ENCODE measurements around the gene AZU1.
"Not testable (repeated sequence)": the region's sequence is repeated elsewhere in the genome, so short reads cannot be mapped to it uniquely, and the experiment has no call there.

AZU1 gene

GRCh38 chr19:810883-811489 is 16.7 kb upstream of the AZU1 start:
- DNase-seq = no peak

GRCh38 chr19:811506-812048 is 16.1 kb upstream of the AZU1 start:
- no peak for DNase-seq

DNA sequence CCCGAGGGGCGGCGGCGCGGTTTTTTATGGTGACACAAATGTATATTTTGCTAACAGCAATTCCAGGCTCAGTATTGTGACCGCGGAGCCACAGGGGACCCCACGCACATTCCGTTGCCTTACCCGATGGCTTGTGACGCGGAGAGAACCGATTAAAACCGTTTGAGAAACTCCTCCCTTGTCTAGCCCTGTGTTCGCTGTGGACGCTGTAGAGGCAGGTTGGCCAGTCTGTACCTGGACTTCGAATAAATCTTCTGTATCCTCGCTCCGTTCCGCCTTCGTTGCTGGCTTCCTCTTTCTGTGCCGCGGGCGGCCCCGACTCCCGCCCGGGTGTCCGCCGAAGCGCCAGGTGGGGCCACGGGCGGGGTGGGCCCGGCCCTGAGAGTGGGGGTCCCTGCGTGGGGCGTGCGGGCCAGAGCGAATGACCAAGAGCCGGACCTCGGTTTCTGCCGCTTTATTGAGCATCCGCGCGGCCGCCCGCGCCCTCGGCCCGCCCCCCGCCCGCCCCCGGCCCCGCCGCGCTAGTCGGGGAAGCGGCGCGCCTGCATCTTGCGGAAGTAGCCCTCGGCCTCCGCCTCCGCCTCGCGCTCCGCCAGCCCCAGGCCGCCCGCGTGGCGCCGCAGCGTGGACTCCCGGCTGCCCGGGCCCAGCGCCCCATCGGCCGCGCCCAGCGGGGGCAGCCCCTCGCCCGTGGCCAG is 15.4 kb upstream of the AZU1 start:
- DNase-seq = peak in 1 of 3 experiments; percentile 39

- no peak for DNase-seq
Measured at GRCh38 chr19:812747-813218, 14.9 kb upstream of the AZU1 start.

GRCh38 chr19:813219-814151 is 14.2 kb upstream of the AZU1 start:
- no peak for DNase-seq

- no peak for DNase-seq
Measured at GRCh38 chr19:814152-815078, 13.2 kb upstream of the AZU1 start.

GRCh38 chr19:815079-815774 is 12.4 kb upstream of the AZU1 start:
- DNase-seq = no peak

DNA sequence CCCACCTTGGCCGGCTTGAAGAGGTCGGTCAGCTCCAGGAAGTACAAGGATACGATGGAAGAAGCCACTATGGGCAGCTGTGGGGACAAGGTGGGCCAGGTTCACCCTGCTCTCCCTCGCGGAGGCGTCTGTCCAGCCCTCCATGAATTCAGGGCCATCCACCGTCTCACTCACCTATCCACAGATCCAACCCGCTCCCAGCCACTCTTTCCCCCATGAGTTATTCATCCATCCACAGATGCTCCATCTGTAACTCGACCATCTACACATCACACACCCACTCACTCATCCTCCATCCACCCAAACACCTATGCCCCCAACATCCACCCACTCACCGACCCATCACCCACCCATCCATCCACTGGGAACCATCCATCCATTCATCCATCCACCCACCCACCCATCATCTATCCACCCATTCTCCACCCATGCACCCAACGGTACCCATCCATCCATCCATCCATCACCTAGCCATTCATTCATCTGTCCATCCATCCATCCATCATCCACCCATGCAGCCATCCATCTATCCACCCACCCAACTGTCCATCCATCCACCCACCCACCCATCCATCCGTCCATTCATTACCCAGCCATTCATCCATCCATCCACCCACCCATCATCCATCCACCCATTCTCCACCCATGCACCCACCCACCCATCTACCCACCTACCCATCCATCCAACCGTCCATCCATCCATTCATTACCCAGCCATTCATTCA is 11.7 kb upstream of the AZU1 start:
- no peak for DNase-seq

GRCh38 chr19:816500-816857 is 11.2 kb upstream of the AZU1 start:
- no peak for DNase-seq

DNA sequence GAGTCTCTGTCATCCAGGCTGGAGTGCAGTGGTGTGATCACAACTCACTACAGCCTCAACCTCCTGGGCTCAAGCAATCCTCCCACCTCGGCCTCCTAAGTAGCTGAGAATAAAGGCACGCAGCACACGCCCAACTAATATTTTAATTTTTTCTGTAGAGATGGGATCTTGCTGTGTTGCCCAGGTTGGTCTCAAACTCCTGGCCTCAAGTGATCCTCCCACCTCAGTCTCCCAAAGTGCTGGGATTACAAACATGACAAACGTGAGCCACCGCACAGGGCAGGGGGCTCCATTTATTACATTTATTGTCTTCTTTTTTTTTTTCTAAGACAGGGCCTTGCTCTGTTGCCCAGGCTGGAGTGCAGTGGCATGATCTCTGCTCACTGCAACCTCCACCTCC is 7.4 kb upstream of the AZU1 start:
- not testable (repeated sequence) for DNase-seq

- peak in 2 of 3 experiments; percentile 55 to 57 for DNase-seq
Measured at GRCh38 chr19:821231-821824, 6.3 kb upstream of the AZU1 start.

DNA sequence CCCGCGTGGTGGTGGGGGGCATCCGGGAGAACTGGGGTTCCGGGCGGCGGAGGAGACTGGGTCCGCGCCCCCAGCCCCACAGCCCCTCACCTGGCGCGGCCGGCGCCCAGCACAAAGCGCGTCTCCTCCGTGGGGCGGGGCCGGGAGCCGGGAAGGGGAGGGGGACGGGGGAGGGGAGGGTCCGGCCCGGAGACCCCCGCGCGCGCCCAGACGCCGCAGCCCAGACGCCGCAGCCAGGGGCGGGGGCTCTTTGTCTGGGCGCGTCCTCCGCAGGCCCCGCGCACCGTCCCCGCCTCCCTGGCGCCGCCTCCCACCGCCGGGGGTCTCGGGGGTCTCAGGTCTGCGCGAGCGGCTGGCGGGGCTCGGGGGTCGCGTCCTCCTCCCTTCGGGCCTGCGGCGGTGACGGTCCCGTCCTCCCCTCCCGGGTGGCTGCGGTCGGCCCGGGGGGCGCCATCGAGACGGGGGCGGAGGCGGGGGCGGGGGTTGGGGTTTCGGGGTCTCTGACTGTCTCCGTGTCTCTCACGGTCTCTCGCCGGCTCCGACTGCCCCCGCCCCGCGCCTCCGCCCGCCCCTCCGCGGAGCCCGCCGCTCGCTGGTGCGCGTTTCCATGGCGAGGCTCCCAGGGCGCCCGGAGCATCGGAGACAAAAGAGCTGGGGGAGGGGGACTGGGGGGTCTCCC is 5.7 kb upstream of the AZU1 start, which contains the start of gene PLPPR3:
PLPPR3 (minus strand) TSS at position 131 of the 679 bp plus-strand sequence. CDS start 396 bp downstream, outside the sequence.
- peak in 2 of 3 experiments; percentile 77 to 80 for DNase-seq

DNA sequence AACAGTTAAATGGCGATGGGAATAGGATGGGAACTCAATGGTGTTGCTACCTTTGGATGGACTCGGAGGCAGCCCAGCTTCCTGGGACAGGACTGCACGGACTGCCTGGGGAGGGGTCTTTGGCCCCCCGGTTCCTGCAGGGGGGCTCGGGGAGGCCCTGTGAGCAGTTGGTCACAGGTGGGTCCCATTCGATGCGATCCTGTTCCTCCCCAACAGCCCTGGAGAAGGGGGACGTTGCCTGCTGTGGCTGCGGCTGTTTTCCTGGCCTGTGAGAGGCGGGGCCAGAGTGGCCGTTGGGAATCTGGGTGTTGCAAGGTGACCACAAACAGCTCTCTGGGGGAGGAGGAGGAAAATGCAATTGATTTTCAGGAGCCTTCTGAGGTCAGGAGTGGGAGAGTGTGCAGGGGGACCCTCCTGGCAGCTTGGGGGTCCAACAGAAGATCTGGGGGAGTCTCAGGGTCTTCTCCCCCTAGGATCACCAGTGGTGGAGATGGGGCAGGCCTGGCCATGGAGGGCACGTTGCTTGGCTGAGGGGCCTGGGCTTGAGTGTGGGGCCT is 4.0 kb upstream of the AZU1 start:
- DNase-seq = no peak

- DNase-seq = no peak
Measured at GRCh38 chr19:824885-825284, 2.8 kb upstream of the AZU1 start.

DNA sequence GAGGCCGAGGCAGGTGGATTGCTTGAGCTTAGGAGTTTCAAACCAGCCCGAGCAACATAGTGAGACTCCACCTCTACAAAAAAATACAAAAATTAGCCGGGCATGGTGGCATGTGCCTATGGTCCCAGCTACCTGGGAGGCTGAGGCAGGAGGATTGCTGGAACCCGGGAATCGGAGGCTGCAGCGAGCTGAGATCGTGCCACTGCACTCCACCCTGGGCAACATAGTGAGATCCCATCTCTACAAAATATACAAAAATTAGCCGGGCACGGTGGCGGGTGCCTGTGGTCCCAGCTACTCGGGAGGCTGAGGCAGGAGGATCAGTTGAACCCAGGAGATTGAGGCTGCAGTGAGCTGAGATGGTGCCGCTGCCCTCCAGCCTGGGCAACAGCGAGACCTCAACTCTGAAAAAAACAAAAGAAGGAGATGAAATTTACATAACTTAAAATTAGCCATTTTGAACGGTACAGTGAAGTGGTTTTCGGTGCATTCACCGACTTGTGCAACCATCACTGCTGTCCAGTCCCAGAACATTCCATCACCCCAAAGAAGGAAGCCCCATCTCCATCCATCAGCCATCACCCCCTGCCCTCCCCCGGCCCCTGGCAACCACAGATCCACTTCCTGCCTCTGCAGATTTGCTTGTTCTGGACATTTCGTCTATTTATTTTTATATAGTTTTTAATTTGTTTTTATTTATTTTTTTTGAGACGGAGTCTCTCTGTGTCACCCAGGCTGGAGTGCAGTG is 1.6 kb upstream of the AZU1 start:
- no peak for DNase-seq

DNA sequence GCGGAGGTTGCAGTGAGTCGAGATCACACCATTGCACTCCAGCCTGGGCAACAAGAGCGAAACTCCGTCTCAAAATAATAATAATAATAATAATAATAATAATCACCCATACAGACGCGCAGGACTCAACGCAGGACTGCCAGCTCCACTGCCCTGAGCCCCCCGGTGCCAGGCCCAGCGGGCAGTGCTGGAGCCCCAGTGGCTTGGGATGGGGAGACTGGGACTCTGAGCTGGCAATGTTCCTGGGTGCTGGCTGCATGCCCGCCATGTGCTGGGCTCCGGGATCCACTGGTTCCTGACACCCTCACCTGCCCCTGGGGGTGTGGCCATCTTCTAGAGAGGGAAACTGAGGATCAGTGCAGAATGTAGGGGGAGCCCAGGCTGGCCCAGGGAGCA is 325 bp upstream of the AZU1 start:
- no peak for DNase-seq

DNA sequence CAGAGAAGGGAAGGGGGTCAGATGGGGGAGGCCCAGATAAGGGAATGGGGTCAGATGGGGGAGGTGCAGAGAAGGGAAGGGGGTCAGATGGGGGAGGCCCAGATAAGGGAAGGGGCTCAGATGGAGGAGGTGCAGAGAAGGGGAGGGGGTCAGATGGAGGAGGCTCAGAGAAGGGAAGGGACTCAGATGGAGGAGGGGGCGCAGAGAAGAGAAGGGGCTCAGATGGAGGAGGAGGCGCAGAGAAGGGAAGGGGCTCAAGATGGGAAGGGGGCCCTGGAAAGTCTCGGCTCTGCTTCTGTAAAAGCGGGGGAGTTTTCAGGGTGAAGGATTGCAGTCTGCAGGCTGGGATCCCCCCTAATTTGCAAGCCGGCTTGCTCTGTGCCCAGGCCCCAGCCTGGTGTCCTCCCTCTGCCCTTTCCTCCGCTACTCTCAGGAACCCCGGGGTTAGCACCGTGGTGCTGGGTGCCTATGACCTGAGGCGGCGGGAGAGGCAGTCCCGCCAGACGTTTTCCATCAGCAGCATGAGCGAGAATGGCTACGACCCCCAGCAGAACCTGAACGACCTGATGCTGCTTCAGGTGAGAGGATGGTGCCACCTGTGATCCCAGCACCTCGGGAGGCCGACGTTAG is 1.6 kb downstream of the AZU1 start:
- DNase-seq = no peak
